ENCODE data around the gene TXNDC11.

DNA sequence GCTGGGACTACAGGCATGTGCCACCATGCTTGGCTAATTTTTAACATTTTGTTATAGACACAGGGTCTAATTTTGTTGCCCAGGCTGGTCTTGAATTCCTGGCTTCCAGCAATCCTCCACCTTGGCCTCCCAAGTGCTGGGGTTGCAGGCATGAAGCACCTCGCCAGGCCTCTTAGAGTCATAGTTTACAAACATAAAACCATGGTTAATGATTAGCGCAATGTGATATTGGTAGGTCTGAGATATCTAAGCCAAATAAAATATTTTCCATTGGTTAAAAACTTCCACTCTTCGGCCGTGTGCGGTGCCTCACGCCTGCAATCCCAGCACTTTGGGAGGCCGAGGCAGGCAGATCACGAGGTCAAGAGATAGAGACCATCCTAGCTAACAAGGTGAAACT is 16.6 kb downstream of the TXNDC11 start:
- TF ChIP-seq, protein P1, sequence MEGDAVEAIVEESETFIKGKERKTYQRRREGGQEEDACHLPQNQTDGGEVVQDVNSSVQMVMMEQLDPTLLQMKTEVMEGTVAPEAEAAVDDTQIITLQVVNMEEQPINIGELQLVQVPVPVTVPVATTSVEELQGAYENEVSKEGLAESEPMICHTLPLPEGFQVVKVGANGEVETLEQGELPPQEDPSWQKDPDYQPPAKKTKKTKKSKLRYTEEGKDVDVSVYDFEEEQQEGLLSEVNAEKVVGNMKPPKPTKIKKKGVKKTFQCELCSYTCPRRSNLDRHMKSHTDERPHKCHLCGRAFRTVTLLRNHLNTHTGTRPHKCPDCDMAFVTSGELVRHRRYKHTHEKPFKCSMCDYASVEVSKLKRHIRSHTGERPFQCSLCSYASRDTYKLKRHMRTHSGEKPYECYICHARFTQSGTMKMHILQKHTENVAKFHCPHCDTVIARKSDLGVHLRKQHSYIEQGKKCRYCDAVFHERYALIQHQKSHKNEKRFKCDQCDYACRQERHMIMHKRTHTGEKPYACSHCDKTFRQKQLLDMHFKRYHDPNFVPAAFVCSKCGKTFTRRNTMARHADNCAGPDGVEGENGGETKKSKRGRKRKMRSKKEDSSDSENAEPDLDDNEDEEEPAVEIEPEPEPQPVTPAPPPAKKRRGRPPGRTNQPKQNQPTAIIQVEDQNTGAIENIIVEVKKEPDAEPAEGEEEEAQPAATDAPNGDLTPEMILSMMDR (conservative IDR thresholded peaks at IDR 0.05; ENCODE audit: low read depth in 2 of 2): no peak
- no peak for TF ChIP-seq POLR2AphosphoS5 (IDR thresholded peaks at IDR 0.05; ENCODE audit: low read depth)
- TF ChIP-seq EZH2 (IDR thresholded peaks at IDR 0.05; ENCODE audit: low read depth, unreplicated experiment): no peak
